Stimulated activated CD8-positive, alpha-beta memory T cell treated with anti-CD3 and anti-CD28 coated beads, Interleukin-7, amount 100 ng/mL, for 1 hour (primary cell): Measurements from ENCODE around the gene UBAC1.

Experiments used
- DNase-seq, 2 donors: peaks; one replicate each; pipeline ENCODE4 v3.0.0-alpha.2; 2020; ENCODE audit warnings: low read depth in 2 of 2

Gene UBAC1

GRCh38 chr9:135961277-135961715 lies at the start of gene UBAC1:
Gene UBAC1 (minus strand): TSS chr9:135961373. CDS start chr9:135961162, 211 bp downstream.
- peak; percentile 88 to 94 for DNase-seq

- DNase-seq: no peak
Measured at GRCh38 chr9:136010615-136011361, 49.6 kb upstream of the UBAC1 start.

GRCh38 chr9:136010176-136010575 lies 49.0 kb upstream of the UBAC1 start:
- DNase-seq: no peak

- no peak for DNase-seq
Measured at GRCh38 chr9:136009516-136009915, 48.3 kb upstream of the UBAC1 start.

- no peak for DNase-seq
Measured at GRCh38 chr9:136008693-136008997, 47.5 kb upstream of the UBAC1 start.

GRCh38 chr9:136007934-136008692 lies 46.9 kb upstream of the UBAC1 start:
- no peak for DNase-seq

GRCh38 chr9:136007276-136007933 lies 46.2 kb upstream of the UBAC1 start:
- DNase-seq: no peak

GRCh38 chr9:136006169-136006568 lies 45.0 kb upstream of the UBAC1 start:
- no peak for DNase-seq

GRCh38 chr9:136004712-136005111 lies 43.5 kb upstream of the UBAC1 start:
- no peak for DNase-seq

- DNase-seq: no peak
Measured at GRCh38 chr9:136004219-136004618, 43.0 kb upstream of the UBAC1 start.

GRCh38 chr9:136003411-136004218 lies 42.4 kb upstream of the UBAC1 start:
- no peak for DNase-seq

GRCh38 chr9:136002881-136003280 lies 41.7 kb upstream of the UBAC1 start:
- no peak for DNase-seq

- no peak for DNase-seq
Measured at GRCh38 chr9:136002215-136002614, 41.0 kb upstream of the UBAC1 start.

GRCh38 chr9:136001231-136001630 lies 40.1 kb upstream of the UBAC1 start:
- no peak for DNase-seq

GRCh38 chr9:135998410-135999071 lies 37.4 kb upstream of the UBAC1 start:
- DNase-seq: no peak

GRCh38 chr9:135998016-135998380 lies 36.8 kb upstream of the UBAC1 start:
- DNase-seq: no peak

GRCh38 chr9:135997090-135998015 lies 36.2 kb upstream of the UBAC1 start:
- no peak for DNase-seq

GRCh38 chr9:135995816-135996215 lies 34.6 kb upstream of the UBAC1 start:
- DNase-seq: no peak

- no peak for DNase-seq
Measured at GRCh38 chr9:135994501-135995192, 33.5 kb upstream of the UBAC1 start.
